HG03439 (cell line): Measurements from ENCODE around the gene PLA2G4E.

Source experiments
- ATAC-seq: cut with Tn5 transposase; IDR thresholded peaks from one replicate; pipeline ENCODE4 v1.9.1; 2021; ENCODE audit warnings: mild to moderate bottlenecking, moderate library complexity; ENCODE audit not compliant: unreplicated experiment

PLA2G4E gene

DNA sequence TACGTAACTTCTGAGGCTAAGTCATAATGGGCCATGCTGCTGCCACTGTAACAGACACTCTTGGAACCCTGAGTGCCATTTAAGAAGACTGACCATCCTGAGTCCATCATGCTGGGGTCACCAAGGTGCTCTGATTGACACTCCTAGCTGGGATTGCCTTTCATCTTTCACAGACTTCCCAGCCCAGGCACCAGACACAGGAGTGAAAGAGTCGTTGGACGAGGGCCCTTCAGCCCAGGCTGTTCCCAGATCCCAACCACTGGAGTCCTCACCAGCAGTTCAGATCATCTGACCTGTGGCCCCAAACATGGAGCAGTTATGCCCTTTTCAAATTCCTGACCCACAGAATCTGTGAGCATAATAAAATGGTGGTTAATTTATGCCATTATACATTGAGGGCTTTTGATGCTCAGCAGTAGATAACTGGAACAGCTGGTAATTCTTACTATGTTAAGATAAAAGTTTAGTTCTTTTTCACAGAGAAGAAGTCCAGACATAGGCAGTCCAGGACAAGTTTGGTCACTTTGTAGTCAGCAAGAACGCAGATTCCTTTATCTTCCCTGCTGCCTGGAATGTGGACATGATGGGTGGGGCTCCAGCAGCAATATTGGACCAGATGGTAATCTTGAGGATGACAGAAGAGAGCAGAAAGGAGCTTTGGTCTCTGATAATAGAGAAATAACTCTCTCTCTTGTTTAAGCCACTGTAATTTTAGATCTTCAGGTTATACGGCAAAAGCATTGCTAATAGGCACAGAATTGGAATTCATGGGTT lies 41.2 kb downstream of the PLA2G4E start:
- no peak for ATAC-seq

DNA sequence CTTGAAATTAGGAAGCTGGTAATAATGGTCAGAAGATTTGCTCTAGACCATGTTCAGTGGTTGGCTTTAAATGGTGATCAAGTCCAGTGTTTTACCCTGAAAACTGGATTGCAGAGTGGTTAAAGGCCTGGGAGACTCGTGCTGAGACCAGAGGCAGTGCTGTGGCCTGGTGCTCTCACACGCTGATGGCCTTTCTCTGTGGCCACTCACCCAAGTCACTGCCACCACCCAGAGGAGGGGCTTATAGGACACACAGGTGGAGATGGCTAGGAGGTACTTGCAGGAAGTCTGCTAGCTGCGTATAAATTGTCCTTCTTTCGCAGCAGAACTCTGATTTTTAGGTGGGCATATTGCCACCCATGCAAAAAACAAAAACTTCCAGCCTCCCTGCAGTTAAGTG lies 42.3 kb downstream of the PLA2G4E start:
- ATAC-seq: no peak

DNA sequence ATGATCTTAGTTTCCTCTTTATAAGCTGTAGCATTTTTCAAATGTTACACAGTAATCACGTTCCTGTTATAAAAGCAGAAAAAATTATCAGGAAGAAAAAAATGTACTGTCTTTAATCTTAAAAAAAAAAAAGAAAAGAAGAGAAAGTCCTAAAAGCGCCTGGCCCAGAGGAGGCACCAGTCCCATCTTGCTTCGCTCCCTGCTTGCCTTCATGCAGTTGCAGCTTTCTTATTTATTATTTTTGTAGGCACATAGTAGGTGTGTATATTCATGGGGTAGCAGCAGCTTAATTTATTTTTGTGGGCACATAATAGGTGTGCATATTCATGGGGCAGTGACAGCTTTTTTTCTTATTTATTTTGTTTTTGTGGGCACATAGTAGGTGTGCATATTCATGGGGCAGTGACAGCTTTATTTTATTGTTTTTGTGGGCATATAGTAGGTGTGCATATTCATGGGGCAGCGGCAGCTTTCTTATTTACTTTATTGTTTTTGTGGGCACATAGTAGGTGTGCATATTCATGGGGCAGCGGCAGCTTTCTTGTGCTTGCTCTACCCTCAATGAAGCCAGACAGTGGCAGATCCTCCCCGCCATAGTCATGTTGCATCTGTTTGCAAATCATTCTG lies 43.0 kb downstream of the PLA2G4E start:
- ATAC-seq: no peak

DNA sequence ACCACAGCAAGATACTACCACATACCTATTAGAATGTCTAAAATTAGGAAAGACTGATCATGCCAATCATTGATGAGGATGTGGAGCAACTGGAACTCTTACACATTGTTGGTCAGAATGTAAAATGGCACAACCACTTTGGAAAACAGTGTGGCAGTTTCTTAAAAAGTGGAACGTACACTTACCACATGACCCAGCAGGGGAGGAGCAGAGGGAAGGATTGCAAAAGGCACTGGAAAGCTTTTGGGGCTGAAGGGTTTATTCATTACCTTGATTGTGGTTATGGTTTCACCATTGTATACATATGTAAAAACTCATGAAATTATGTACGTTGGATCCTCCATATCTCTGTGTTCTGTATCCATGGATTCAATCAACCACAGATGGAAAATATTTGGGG lies 45.2 kb downstream of the PLA2G4E start:
- no peak for ATAC-seq

DNA sequence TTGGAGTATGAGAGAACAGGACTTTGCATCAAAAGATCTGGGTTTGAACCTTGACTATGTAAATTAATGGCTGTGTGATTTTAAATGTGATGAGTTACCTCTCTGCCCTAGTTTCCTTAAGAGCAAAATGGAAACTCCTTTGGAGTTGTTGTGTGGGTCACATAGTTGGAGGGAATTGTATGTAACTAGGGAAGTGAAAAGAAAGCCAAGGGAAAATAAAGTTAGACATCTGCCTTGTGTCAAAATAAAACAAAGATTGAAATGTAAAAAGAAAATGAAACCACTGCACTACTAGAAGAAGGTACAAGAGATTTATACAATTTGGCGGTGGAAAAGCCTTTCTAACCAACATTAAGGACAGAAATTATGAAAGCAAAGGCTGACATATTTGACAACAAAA lies 46.8 kb downstream of the PLA2G4E start:
- no peak for ATAC-seq

DNA sequence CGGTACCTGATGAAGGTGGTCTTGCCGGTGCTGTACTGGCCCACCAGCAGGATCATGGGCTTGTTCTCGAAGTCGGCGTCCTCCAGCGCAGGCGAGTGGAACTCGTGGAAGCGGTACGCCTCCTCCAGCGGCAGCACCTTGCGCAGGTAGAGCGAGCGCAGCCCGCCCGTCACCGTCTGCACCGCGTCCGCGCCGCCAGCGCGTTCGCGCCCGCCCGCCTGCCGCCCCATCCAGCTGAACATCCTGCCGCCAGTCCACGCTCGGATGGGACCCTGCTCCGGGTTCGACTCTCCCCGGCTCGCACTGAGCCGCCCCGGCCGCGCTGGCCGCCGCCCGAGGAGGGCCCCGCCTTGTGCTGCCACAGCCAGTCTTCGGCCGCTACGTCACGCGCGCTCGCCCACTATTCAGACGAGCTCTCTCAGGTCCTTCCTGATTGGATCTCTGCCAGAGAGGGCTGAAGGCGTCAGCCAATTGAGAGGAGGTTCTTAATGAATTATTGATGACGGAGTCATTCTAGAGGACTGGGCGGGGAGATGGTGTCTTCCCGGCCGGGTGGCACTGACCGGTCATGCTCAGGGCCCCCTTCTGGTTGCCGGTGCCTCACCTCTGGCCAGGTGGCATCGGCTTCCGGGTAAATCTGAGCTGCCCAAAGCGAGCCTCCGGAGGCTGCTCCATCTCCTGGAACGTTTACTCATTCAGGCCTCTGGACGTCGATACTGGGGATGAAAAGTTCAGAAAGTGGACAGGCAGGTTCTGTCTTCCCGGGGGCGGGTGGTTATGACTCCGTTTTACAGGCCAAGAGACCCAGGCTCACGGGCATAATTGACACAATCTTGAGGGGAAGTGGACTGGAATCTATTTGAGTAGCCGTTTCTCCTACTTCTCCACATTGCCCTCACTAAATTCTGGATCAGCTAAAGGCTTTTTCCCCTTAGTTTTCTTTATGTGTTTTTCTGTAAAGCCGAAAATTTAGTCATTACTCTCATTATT lies 48.3 kb downstream of the PLA2G4E start, which contains the start of gene EHD4:
Gene EHD4 (minus strand): TSS at position 305 of the 990 bp plus-strand sequence. CDS start 63 bp downstream, at position 242.
- peak; percentile 75 for ATAC-seq

DNA sequence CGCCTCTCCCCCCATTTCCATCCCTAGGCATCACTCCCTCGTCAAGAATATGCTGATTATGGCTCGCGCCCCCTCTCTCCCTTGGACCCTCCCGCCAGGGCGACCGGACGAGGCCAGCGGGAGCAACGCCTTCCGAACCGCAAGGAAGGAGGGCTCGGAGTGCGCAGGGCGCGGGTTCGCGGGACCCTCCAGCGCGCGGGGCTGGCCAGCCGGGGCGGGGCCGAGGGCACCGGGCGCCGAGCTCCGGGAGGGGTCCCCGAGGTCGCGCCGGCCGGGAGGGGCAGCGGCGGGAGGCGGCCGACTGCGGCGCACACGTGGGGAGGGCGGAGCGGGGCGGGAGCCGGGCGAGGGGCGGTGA lies 49.0 kb downstream of the PLA2G4E start:
- peak; percentile 33 for ATAC-seq

DNA sequence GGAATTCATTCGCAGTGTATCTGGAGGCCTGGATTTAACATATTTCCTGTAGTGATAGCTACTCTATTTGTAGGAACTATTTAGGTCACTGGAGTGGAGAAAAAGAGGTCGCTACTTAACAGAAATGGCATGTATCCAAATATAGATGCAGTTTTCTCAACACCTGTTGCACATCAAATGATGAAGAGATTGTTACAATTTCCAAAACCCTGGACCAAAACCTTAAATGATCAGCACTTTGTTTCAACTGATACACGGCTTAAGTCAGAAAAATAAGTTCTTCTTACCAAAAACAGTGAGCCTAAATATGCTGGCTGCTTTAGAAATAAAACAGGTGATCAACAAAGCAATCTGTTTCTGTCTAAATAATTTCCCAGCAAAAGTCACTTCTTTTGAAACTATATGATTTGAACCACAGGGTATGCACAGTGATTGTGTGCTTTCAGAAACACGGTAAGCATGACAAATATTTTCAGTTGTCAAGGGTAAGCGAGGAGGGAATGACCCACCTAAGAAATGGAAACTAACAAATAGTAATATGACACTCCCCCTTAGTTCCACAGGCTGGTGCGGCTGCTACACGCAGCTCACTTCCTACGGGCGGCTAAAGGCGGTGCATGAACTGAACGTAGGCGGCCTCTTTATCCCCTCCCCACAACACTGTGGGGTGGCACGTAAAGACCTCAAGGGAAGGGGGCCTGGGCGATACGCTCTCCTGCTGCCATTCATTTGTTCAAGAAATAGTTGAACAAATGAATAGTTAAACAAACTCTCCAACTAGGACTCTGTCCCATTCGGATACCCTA lies 49.5 kb downstream of the PLA2G4E start:
- ATAC-seq: peak; percentile 42

DNA sequence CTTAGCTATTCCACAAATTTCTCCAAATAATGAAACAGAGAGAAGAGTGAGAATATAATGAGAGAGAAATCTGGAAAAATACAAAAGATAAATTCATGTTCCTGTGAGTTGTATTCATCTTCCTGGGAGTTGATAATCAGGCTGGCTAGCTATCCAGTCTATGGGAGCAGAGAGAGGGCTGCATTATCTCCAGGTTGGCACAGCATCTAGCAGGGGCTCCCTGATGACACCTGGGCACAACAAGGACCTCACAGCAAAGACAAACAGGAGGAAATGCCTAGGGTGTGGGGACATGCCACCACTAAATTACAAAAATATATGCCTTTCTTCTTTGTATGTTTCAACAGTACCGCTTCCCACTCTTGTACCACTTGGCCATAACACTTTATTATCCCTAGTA lies 50.4 kb downstream of the PLA2G4E start:
- no peak for ATAC-seq

DNA sequence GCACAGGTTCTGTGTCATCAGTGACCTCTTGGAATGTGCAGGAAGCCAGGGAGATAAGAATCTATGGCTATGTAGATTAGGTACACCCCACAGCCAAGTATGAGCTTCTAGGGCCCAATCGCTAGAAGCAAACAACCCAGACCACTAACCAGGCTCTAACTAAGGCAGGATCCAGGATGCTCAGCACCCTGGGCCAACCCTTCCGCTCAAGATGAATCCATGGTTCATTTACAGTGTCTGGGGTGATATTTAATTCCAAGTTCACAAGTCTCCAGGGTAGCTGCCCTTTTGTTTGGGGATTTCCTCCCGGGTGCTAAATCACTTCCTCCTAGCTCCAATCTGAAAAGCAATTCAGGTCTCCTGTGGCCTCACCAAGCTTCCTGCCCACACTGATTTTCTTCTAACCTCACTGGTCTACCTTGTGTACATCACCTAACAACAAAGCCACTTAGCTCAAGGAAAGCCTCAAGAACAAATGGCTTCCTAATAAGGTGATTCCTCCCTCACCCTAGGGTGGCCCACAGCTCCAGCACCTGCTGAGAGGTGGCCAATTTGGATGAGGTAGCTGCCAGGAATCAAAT lies 50.9 kb downstream of the PLA2G4E start:
- ATAC-seq: no peak

DNA sequence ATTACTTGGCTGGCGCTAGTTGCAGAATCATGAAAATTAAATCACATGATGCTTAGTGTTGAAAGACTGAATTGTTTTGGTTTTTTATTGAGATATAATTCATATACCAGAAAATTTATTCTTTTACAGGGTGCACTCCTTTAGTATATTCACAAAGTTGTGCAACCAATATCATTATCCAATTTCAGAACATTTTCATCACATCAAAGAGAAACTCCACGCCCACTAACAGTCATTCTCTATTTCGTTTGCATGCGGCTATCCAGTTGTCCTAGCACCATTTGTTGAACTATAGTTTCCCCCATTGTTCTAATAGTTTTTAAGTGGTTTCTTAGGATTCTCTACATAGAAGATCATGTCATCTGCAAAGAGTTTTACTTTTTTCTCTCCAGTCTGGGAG lies 52.1 kb downstream of the PLA2G4E start:
- no peak for ATAC-seq

DNA sequence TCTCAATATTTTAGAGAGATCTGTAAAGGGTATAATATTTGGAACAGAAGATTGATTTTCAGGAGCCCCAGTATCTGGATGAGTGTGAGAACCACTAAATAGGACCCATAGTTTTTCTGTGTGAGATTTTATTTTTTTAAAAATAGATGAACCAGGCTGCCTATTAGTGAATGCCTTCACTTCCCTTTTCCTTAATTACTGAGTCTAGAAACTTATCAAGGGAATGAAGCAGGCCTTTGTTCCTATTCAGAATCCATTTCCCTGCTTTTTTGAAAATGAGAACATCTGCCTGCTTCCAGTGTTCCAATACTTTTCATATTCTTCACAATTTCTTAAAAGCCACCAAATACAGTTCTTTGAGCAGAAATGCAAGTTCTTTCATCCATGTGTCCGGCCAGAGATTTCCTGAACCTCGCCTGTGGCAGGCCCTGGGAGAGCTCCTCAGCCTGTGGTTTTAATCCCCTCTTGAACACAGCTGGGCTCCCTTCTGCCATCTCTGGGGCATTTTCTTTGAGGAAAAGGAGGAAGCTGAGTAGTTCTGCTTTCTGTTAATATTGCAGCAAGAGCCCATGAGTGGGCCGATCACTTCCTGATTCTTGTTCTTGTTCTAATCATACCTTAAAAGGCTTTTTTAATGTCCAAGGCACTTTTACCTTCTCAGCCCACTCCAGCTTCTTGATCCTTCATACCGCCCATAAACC lies 53.2 kb downstream of the PLA2G4E start:
- no peak for ATAC-seq

DNA sequence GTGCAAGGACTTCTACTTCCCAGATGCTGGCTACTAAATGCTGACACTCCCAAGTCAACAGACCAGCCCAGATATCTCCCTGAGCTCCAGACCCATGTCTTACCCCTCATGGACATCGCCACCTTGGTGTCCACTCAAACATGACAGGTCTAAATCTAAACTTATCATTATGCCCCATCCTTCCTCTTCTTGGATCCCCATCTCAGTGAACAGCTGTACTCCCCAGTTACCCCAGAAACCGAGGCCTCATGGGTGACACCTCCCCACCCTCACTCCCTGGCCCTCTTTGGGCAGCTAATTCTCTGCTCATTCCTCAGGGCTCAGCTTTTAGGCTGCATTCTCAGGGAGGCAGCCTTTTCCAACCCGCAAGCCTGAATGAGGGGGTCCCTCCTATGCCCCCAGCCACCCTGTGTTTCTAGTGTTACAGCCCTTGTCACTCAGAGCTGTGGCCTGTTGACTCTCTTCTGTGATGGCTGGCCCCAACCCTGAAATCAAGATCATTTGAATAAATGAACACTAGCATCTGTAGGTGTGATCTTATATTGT lies 53.8 kb downstream of the PLA2G4E start:
- no peak for ATAC-seq

DNA sequence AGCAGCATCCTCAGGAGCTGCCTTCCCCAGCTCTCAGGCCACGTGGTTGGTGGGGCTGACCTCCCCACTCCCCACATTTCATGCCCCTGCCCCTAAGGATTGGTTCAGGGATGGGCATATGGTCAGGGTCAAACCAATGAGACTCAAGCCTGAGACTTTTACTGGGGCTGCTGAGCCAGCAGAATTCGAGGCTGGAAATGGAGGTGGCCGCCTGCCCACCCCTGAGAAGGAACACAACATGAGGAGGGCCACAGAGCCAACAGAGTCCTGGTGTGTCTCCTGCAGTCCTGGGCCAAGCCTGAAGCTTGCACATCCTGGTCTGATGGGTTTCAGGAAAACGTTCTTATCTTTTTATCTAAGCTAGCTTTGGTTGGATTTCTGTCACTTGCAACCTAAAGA lies 54.4 kb downstream of the PLA2G4E start:
- no peak for ATAC-seq

DNA sequence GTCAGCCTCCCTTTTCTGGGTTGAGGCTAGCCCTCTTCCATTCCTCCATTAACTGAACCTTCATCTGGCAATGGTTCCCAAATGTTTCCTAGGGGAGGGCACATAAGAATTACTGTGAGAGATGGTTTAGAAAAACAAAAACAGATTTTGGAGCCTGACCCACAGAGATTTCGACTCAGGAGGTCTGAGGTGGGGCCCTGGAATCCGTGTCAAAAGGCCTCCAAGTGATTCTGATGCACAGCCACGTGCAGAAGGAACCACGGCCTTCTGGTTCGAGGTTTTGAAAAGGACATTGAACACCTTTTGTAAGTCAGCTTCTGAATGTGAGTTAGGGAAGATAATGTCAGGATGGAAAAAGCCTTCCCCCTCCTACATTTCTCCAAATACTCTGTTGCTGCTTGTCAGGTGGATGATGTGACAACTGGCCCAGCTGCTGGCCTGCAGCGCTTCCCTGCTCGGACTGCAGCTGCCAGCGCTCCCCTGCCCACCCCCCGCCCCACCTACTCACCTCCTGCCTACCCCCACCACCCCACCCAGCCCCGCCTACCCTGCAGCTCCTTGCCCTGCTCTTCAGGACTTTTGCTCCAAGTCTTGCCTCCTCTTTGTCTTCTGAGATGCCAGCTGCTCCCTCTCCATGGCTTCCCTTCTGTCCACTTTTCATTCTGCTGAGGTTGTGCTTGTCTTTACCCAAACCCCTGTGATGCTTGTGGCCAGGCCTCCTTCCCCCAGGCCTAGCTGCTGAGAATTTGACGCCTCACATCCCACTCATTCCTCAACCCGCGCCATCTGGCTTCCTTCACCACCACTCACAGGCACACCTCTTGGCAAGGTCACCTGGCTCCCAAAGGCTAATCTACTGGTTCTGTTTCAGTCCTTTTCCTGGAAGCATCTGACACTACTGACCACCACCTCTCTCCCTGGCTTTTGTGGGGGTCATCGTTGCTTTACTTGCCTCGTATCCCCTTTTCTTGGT lies 55.1 kb downstream of the PLA2G4E start:
- ATAC-seq: no peak

DNA sequence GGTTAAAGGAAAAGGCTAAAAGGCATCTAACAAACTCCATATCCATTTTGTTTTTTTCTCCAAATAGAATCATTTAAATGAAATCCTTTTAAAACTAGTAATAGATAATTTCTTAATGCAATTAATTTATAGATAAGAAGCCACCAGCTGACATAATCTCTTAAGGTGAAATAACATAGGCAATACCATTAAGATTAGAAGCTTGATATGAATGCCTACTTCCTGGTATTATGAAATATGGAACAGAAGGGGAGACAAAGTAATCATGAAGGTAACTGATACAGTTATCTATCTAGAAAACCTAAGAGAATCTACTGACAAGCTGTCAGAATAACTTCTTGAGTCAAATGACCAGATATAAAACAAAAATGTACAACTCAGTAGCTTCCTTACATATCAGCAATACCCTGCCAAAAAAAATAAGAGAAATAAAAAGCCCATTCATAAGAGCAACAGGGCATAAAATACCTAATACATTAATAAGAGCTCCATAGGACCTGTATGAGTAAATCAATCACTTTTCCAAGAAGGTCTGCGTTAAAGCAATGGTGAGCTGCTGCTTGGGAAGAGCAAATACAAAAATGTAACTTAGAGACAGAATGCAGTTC lies 59.1 kb downstream of the PLA2G4E start:
- ATAC-seq: no peak

DNA sequence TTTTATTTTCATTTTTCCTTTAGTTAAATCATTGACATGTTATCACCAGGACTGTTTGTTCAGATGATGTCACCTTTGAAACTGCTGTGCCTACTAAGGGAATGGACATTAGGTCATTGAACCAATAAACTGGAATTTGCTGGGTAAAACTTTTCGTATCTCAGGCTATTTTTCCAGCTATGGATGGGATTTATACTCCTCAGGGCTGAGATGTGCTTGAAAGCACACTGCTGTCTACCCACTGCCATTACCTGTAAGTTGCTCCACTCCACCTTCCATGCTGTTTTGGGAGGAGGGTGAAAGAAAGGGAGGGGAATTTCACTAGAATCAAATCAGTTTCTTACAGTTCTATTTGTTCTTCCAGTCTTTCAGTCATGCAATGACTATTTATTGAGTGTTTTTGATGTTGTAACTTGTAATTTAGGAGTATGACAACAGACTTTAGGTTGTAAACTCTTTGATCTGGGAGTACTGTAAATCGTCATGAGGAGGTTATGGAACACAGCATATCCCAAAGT lies 59.8 kb downstream of the PLA2G4E start:
- no peak for ATAC-seq

DNA sequence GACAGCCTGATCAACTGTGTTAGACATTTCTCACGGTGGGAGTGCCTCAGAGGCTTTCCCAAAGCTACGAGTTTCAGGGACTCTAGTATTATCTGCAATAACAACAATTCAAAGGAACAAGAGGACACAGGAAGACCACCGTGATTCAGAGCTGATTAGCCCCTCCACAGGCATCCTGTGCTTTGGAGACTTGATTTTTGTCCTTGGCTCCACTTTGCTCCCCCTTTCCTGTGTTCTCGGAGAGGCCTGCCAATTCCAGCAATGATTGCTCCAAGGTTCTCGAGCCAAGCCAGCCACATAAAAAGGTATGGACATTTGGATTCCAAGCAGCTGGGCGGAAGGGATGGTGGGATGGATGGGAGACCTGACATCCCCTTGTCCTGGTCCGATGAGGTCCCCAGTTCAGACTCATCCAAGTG lies 62.8 kb downstream of the PLA2G4E start:
- ATAC-seq: no peak
